CD14-positive monocyte (primary cell): ENCODE results near the gene STYX. TPM values are rescaled to one million over a fixed set of nuclear protein-coding genes. Genes with fewer than 3 reads are reported as not detected.

Experiments used
- DNase-seq, 3 donors: peaks; one replicate each; pipeline ENCODE4 v3.0.0-alpha.2; 2011 to 2022
- H2AFZ ChIP-seq: 2 replicates; pipeline ENCODE4 v1.6.0; 2012; ENCODE audit warnings: mild to moderate bottlenecking, low read depth, low read length, inconsistent platforms; ENCODE audit not compliant: insufficient read depth, poor library complexity, severe bottlenecking
- H3K27ac ChIP-seq, 2 donors: 1 replicate in 1 of 2; 2 replicates in 1 of 2; pipeline ENCODE4 v1.5.1; 2012 to 2013; ENCODE audit warnings: low read length in 2 of 2, control low read depth in 1 of 2, inconsistent platforms in 1 of 2, low read depth in 1 of 2, mild to moderate bottlenecking in 1 of 2
- H3K27me3 ChIP-seq, 2 donors: one replicate each; pipeline versions ENCODE4 v1.6.0 to v1.6.1; 2011 to 2013; ENCODE audit warnings: low read length in 2 of 2; ENCODE audit not compliant: control insufficient read depth in 2 of 2, insufficient read depth in 2 of 2
- H3K36me3 ChIP-seq, 2 donors: replicated peaks in 1 of 2; 1 replicate in 1 of 2; 2 replicates in 1 of 2; pipeline versions ENCODE4 v1.5.1 to v1.6.1; 2012 to 2013; ENCODE audit warnings: low read length in 2 of 2, control low read depth in 1 of 2, inconsistent platforms in 1 of 2, mild to moderate bottlenecking in 1 of 2; ENCODE audit not compliant: insufficient read depth in 2 of 2, control insufficient read depth in 1 of 2
- H3K4me1 ChIP-seq, 2 donors: 1 replicate in 1 of 2; 2 replicates in 1 of 2; pipeline versions ENCODE4 v1.5.1 to v1.6.1; 2012 to 2013; ENCODE audit warnings: low read length in 2 of 2, control low read depth in 1 of 2, inconsistent platforms in 1 of 2, mild to moderate bottlenecking in 1 of 2, moderate library complexity in 1 of 2; ENCODE audit not compliant: insufficient read depth in 2 of 2, control insufficient read depth in 1 of 2
- H3K4me2 ChIP-seq: replicated peaks from 2 replicates; pipeline ENCODE3; 2012; ENCODE audit warnings: low read length, moderate library complexity, mild to moderate bottlenecking; ENCODE audit not compliant: poor library complexity, severe bottlenecking; ENCODE audit errors: extremely low read depth
- H3K4me3 ChIP-seq, 3 experiments: fragments of 200-600 bp in 1 of 3; sonication (generic) in 1 of 3; replicated peaks in 1 of 3; 1 replicate in 2 of 3; 2 replicates in 1 of 3; pipeline ENCODE4 v1.5.1; 2011 to 2013; ENCODE audit warnings: low read length in 3 of 3, mild to moderate bottlenecking in 3 of 3, control low read depth in 2 of 3, low read depth in 2 of 3, inconsistent platforms in 1 of 3, moderate library complexity in 1 of 3
- H3K79me2 ChIP-seq: 2 replicates; pipeline ENCODE4 v1.6.0; 2012; ENCODE audit warnings: mild to moderate bottlenecking, control low read depth, inconsistent platforms, low read length, moderate library complexity; ENCODE audit not compliant: insufficient read depth
- H3K9ac ChIP-seq: 2 replicates; pipeline ENCODE4 v1.6.0; 2017; ENCODE audit warnings: low read length, mild to moderate bottlenecking; ENCODE audit not compliant: insufficient read depth, poor library complexity, severe bottlenecking
- H3K9me3 ChIP-seq, 2 donors: replicated peaks in 1 of 2; 1 replicate in 1 of 2; 2 replicates in 1 of 2; pipeline versions ENCODE4 v1.5.1 to v1.6.1; 2012 to 2013; ENCODE audit warnings: low read length in 2 of 2, control low read depth in 1 of 2; ENCODE audit not compliant: control insufficient read depth in 1 of 2, insufficient read depth in 1 of 2
- H4K20me1 ChIP-seq: 2 replicates; pipeline ENCODE4 v1.6.0; 2012; ENCODE audit warnings: mild to moderate bottlenecking, low read length, control low read depth, moderate library complexity; ENCODE audit not compliant: insufficient read depth
- H3K27ac Mint-ChIP-seq, 7 donors: one replicate each; pipeline ENCODE4 v1.8.0; 2020; ENCODE audit warnings: mild to moderate bottlenecking in 7 of 7, mixed read lengths in 7 of 7, moderate library complexity in 6 of 7, inconsistent platforms in 2 of 7
- H3K27me3 Mint-ChIP-seq, 3 donors: one replicate each; pipeline ENCODE4 v1.8.0; 2021 to 2022; ENCODE audit warnings: low read depth in 3 of 3, mild to moderate bottlenecking in 3 of 3, mixed read lengths in 3 of 3, moderate library complexity in 3 of 3, inconsistent platforms in 1 of 3
- H3K36me3 Mint-ChIP-seq, 2 donors: one replicate each; pipeline ENCODE4 v1.8.0; 2020; ENCODE audit warnings: mixed read lengths in 2 of 2, inconsistent platforms in 1 of 2, mild to moderate bottlenecking in 1 of 2
- H3K4me1 Mint-ChIP-seq: one replicate; pipeline ENCODE4 v1.8.0; 2020; ENCODE audit warnings: mild to moderate bottlenecking, mixed read lengths
- H3K4me3 Mint-ChIP-seq, 2 donors: one replicate each; pipeline ENCODE4 v1.8.0; 2020; ENCODE audit warnings: mild to moderate bottlenecking in 2 of 2, mixed read lengths in 2 of 2, moderate library complexity in 1 of 2
- H3K9me3 Mint-ChIP-seq, 7 donors: one replicate each; pipeline ENCODE4 v1.8.0; 2020 to 2022; ENCODE audit warnings: mixed read lengths in 7 of 7, mild to moderate bottlenecking in 6 of 7, moderate library complexity in 6 of 7, inconsistent platforms in 2 of 7
- WGBS: methylation state at CpG from one replicate; pipeline ENCODE4 v1.1.5; 2013; ENCODE audit warnings: missing lambda C conversion rate; ENCODE audit not compliant: insufficient coverage; 5-methylcytosine and 5-hydroxymethylcytosine counted together
- intact Hi-C, 2 donors: fragments of 100-400 bp; cut with micrococcal nuclease; formaldehyde crosslinking; loops; one replicate each; pipeline versions ENCODE4 v1.15.0 to v1.15.1; 2023
- polyA plus RNA-seq, 3 donors: library from polyadenylated mRNA; depleted of rRNA in 1 of 3; unstranded in 2 of 3; stranded (reverse) in 1 of 3; fragments of 300-500 nt in 2 of 3; fragments of >200 nt in 1 of 3; fragmentation: Illumina TruSeq in 2 of 3; gene quantifications; 1 replicate in 2 of 3; 2 replicates in 1 of 3; pipeline ENCODE4 v1.2.3, GENCODE V29; 2012 to 2021
- TF ChIP-seq, protein P1 (sequence below): fragments of 200-600 bp; IDR thresholded peaks from one replicate; pipeline ENCODE4 v1.8.0; 2022; ENCODE audit warnings: antibody characterized with exemption, mild to moderate bottlenecking

Gene STYX
- polyA plus RNA-seq, 3 donors: 7.3 to 16.7 (median 12.0) TPM

DNA sequence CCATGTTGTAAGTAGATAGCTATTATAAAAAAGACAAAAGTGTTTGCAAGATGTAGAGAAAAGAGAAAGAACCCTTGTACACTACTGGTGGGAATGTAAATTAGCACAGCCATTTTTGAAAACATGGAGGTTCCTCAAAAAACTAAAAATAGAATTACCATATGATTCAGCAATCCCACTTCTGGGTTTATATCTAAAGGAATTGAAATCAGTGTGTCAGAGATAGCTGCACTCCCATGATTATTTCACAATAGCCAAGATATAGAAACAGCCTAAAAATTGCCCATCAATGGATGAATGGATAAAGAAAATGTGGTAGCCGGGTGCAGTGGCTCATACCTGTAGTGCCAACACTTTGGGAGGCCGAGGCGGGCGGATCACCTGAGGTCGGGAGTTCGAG is 13.8 kb upstream of the STYX start:
- Mint-ChIP-seq H3K27ac (peak overlapping the region; percentile 83 to 93 (median 88)), H3K4me1 (peaks cover 14% of the 10 kb centered on the region), H3K4me3 (no peak overlapping the region), H3K9me3 (peaks cover 0 to 1% (median 0%) of the 10 kb centered on the region in 7 donors), H3K27me3 (no peaks in the 10 kb centered on the region), H3K36me3 (peaks cover 62 to 77% of the 10 kb centered on the region in 2 donors)
- WGBS: 65% methylated on average over 4 of the region's 6 CpGs
- Histone ChIP-seq H2AFZ (no peak overlapping the region), H3K4me3 (peak overlapping the region in 1 of 3 experiments; percentile 19), H4K20me1 (peaks cover 8% of the 10 kb centered on the region), H3K27me3 (no peaks in the 10 kb centered on the region), H3K27ac (peak overlapping the region; percentile 54 to 73), H3K9ac (no peak overlapping the region), H3K9me3 (no peaks in the 10 kb centered on the region), H3K4me2 (peak overlapping the region; percentile 41), H3K4me1 (peaks cover 14 to 20% of the 10 kb centered on the region in 2 donors), H3K79me2 (peaks cover 29% of the 10 kb centered on the region), H3K36me3 (peaks cover 72 to 79% of the 10 kb centered on the region in 2 donors)
- intact Hi-C loops: no loop called here
- TF ChIP-seq, protein P1, sequence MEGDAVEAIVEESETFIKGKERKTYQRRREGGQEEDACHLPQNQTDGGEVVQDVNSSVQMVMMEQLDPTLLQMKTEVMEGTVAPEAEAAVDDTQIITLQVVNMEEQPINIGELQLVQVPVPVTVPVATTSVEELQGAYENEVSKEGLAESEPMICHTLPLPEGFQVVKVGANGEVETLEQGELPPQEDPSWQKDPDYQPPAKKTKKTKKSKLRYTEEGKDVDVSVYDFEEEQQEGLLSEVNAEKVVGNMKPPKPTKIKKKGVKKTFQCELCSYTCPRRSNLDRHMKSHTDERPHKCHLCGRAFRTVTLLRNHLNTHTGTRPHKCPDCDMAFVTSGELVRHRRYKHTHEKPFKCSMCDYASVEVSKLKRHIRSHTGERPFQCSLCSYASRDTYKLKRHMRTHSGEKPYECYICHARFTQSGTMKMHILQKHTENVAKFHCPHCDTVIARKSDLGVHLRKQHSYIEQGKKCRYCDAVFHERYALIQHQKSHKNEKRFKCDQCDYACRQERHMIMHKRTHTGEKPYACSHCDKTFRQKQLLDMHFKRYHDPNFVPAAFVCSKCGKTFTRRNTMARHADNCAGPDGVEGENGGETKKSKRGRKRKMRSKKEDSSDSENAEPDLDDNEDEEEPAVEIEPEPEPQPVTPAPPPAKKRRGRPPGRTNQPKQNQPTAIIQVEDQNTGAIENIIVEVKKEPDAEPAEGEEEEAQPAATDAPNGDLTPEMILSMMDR: no peak
- peak; percentile 43 to 69 (median 66) for DNase-seq

DNA sequence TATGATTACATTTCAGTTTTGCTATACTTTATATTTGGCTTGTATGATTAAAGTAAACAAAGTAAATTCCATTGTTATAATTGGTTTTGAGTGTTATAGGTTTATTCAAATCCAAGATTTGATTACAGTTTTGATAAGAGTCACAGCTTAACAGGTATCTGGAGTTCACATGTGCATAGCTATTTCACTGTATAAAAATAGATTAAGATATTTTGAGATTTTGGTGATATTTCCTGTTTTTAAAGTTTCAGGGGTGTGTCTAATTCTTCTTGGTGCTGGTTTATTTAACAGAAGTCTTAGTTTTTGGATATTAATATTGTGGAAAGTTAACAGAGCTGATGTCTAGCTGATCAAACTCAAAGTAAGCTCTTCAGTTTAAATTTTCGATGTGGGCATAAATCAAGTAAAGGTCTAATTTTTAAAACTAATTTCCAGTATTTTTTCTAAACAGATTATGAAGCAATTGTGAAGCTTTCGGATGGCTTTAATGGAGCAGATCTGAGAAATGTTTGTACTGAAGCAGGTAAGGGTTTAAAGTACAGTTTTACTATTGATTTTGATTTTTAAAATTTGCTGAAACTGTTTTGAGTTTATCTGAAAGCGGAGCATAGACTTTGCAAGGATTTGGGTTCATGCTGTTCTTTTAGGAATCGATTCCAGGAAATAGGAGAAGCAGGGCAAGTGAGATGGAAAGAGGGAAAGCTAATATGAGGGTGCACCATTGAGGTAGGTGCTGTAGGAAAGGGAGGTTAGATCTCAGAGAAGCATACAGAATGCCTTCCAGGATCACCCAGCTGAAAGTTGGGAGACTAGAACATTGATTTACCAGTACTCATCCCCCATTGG is 6.2 kb upstream of the STYX start:
- Histone ChIP-seq H3K4me2 (no peak overlapping the region), H3K9me3 (no peaks in the 10 kb centered on the region), H3K27me3 (no peaks in the 10 kb centered on the region), H3K79me2 (peaks cover 21% of the 10 kb centered on the region), H3K4me3 (no peak overlapping the region), H3K4me1 (no peaks in the 10 kb centered on the region), H3K27ac (peak overlapping the region in 1 of 2 donors; percentile 25), H4K20me1 (peaks cover 36% of the 10 kb centered on the region), H2AFZ (no peak overlapping the region), H3K9ac (no peak overlapping the region), H3K36me3 (peaks cover 91 to 98% of the 10 kb centered on the region in 2 donors)
- peaks cover 18% of the 10 kb centered on the region for H3K4me1 Mint-ChIP-seq
- H3K36me3 Mint-ChIP-seq: peaks cover 70 to 91% of the 10 kb centered on the region in 2 donors
- H3K4me3 Mint-ChIP-seq: no peak overlapping the region
- DNase-seq: no peak
- TF ChIP-seq, protein P1: no peak
- WGBS: 97% methylated on average over 3 of the region's 4 CpGs
- intact Hi-C loops: no loop called here
- no peaks in the 10 kb centered on the region for H3K9me3 Mint-ChIP-seq
- peak overlapping the region in 1 of 7 donors; percentile 65 for H3K27ac Mint-ChIP-seq
- H3K27me3 Mint-ChIP-seq: peaks cover 0 to 1% (median 0%) of the 10 kb centered on the region in 3 donors
